B cell (primary cell): ENCODE data around the gene TTC27. TPM values are rescaled to one million over a fixed set of nuclear protein-coding genes. Genes with fewer than 3 reads are reported as not detected.

Source experiments
- ATAC-seq: fragments of 200-7000 bp; cut with Tn5 transposase; one replicate; pipeline ENCODE4 v1.10.0; 2021; ENCODE audit warnings: low read depth, mild to moderate bottlenecking, moderate number of reproducible peaks, moderate library complexity
- CTCF ChIA-PET: fragments of 350-600 bp; sonication (Branson Sonifier 250); formaldehyde crosslinking; loops from one replicate; lab custom pipeline; 2021; ENCODE audit warnings: antibody characterized with exemption, inconsistent platforms; lab: Charles Lee
- POLR2A ChIA-PET: fragments of 350-600 bp; sonication (Branson Sonifier 250); formaldehyde crosslinking; loops from one replicate; lab custom pipeline; 2021; ENCODE audit warnings: antibody characterized with exemption; lab: Charles Lee
- DNase-seq: peaks from one replicate; pipeline ENCODE4 v3.0.0; 2013
- H2AFZ ChIP-seq: 2 replicates; pipeline ENCODE4 v1.6.1; 2012; ENCODE audit warnings: mild to moderate bottlenecking, low read depth, low read length; ENCODE audit not compliant: insufficient read depth, poor library complexity, severe bottlenecking
- H3K27ac ChIP-seq, 2 donors: 1 replicate in 1 of 2; 2 replicates in 1 of 2; pipeline ENCODE4 v1.5.1; 2012 to 2013; ENCODE audit warnings: low read length in 2 of 2, mild to moderate bottlenecking in 2 of 2, moderate library complexity in 1 of 2
- H3K27me3 ChIP-seq, 4 experiments: fragments of 200-600 bp in 1 of 4; sonication (generic) in 1 of 4; replicated peaks in 1 of 4; 1 replicate in 2 of 4; 2 replicates in 2 of 4; pipeline versions ENCODE4 v1.6.1 to v1.7.0; 2013 to 2016; ENCODE audit warnings: low read length in 3 of 4, mild to moderate bottlenecking in 2 of 4, mixed read lengths in 1 of 4, moderate library complexity in 1 of 4; ENCODE audit not compliant: insufficient read depth in 4 of 4, control insufficient read depth in 3 of 4; ENCODE audit errors: control extremely low read depth in 1 of 4
- H3K36me3 ChIP-seq, 2 experiments: replicated peaks in 1 of 2; 1 replicate in 1 of 2; 2 replicates in 1 of 2; pipeline versions ENCODE4 v1.6.1 to v1.7.1; 2013; ENCODE audit warnings: low read length in 1 of 2; ENCODE audit not compliant: insufficient read depth in 2 of 2, control insufficient read depth in 1 of 2; ENCODE audit errors: control extremely low read depth in 1 of 2, extremely low read depth in 1 of 2
- H3K4me1 ChIP-seq, 2 donors: fragments of 200-600 bp in 1 of 2; sonication (generic) in 1 of 2; 1 replicate in 1 of 2; 2 replicates in 1 of 2; pipeline versions ENCODE4 v1.5.1 to v1.6.1; 2013 to 2017; ENCODE audit warnings: low read length in 2 of 2; ENCODE audit not compliant: control insufficient read depth in 2 of 2, insufficient read depth in 2 of 2
- H3K4me2 ChIP-seq: replicated peaks from 2 replicates; pipeline ENCODE3; 2012; ENCODE audit warnings: mild to moderate bottlenecking, low read depth, low read length; ENCODE audit not compliant: poor library complexity, severe bottlenecking
- H3K4me3 ChIP-seq, 5 experiments: fragments of 200-600 bp in 1 of 5; sonication (generic) in 1 of 5; 1 replicate in 3 of 5; 2 replicates in 2 of 5; pipeline versions ENCODE4 v1.5.1 to v1.7.0; 2011 to 2016; ENCODE audit warnings: low read length in 4 of 5, mild to moderate bottlenecking in 4 of 5, low read depth in 2 of 5, control low read depth in 1 of 5, moderate library complexity in 1 of 5; ENCODE audit not compliant: insufficient read depth in 1 of 5; ENCODE audit errors: control extremely low read depth in 1 of 5, extremely low read depth in 1 of 5
- H3K79me2 ChIP-seq: fragments of 200-600 bp; sonication (generic); one replicate; pipeline ENCODE4 v1.6.0; 2016; ENCODE audit warnings: low read length; ENCODE audit not compliant: control insufficient read depth, insufficient read depth
- H3K9ac ChIP-seq: fragments of 200-600 bp; sonication (generic); 2 replicates; pipeline ENCODE4 v1.6.1; 2017; ENCODE audit warnings: mild to moderate bottlenecking, low read length, moderate library complexity
- H3K9me3 ChIP-seq, 3 donors: one replicate each; pipeline versions ENCODE4 v1.6.1 to v1.7.1; 2013; ENCODE audit warnings: low read length in 2 of 3; ENCODE audit not compliant: control insufficient read depth in 2 of 3, insufficient read depth in 1 of 3; ENCODE audit errors: control extremely low read depth in 1 of 3
- H4K20me1 ChIP-seq: 2 replicates; pipeline ENCODE4 v1.6.0; 2012; ENCODE audit warnings: mild to moderate bottlenecking, low read length; ENCODE audit not compliant: insufficient read depth, control insufficient read depth, poor library complexity, severe bottlenecking
- H3K27ac Mint-ChIP-seq: one replicate; pipeline ENCODE4 v1.8.0; 2021; ENCODE audit warnings: mixed read lengths
- H3K27me3 Mint-ChIP-seq: one replicate; pipeline ENCODE4 v1.8.0; 2021; ENCODE audit warnings: mixed read lengths
- H3K4me1 Mint-ChIP-seq: one replicate; pipeline ENCODE4 v1.8.0; 2021; ENCODE audit warnings: mixed read lengths
- H3K4me3 Mint-ChIP-seq: one replicate; pipeline ENCODE4 v1.8.0; 2021; ENCODE audit warnings: mixed read lengths
- H3K9me3 Mint-ChIP-seq: one replicate; pipeline ENCODE4 v1.8.0; 2022; ENCODE audit warnings: mixed read lengths; ENCODE audit not compliant: insufficient read depth
- CTCF ChIP-seq: fragments of 200-600 bp; IDR thresholded peaks from one replicate; pipeline ENCODE4 v1.8.0; 2022; ENCODE audit warnings: antibody characterized with exemption, mild to moderate bottlenecking
- EZH2 ChIP-seq: IDR thresholded peaks from 2 replicates; pipeline ENCODE4 v1.6.1; 2012; ENCODE audit warnings: borderline replicate concordance, low read depth, mild to moderate bottlenecking, moderate library complexity, low read length; ENCODE audit not compliant: insufficient read depth, poor library complexity, severe bottlenecking
- WGBS: methylation state at CpG from one replicate; pipeline ENCODE4 v1.1.5; 2013; ENCODE audit warnings: missing lambda C conversion rate; ENCODE audit not compliant: insufficient coverage; 5-methylcytosine and 5-hydroxymethylcytosine counted together
- intact Hi-C: fragments of 100-400 bp; cut with micrococcal nuclease; formaldehyde crosslinking; loops from one replicate; pipeline ENCODE4 v1.10.0; 2022
- polyA plus RNA-seq: library from polyadenylated mRNA; depleted of rRNA; stranded (reverse); fragments of >200 nt; gene quantifications from 2 replicates; pipeline ENCODE4 v1.2.3, GENCODE V29; 2012
- total RNA-seq, 2 donors: library from RNA; stranded (reverse); fragments of 120-200 nt in 1 of 2; gene quantifications; 1 replicate in 1 of 2; 2 replicates in 1 of 2; pipeline versions ENCODE4 v1.2.3 to v1.2.4, GENCODE V29; 2013 to 2022

The TTC27 gene
- total and polyA plus RNA-seq, 2 donors (not counting 1 experiment from before 2014, with no cell fraction given): 22.7 to 28.5 TPM

- TF ChIP-seq CTCF: no peak
- no peak for TF ChIP-seq EZH2
- WGBS: 100% methylated on average over 1 of the region's 1 CpG
- Histone ChIP-seq H3K36me3 (peaks cover 0 to 8% of the 10 kb centered on the region in 2 experiments), H4K20me1 (no peaks in the 10 kb centered on the region), H3K4me2 (no peak overlapping the region), H2AFZ (no peak overlapping the region), H3K4me3 (no peak overlapping the region), H3K9me3 (no peaks in the 10 kb centered on the region), H3K27ac (no peak overlapping the region), H3K79me2 (no peaks in the 10 kb centered on the region), H3K4me1 (no peaks in the 10 kb centered on the region), H3K27me3 (no peaks in the 10 kb centered on the region), H3K9ac (no peak overlapping the region)
- Mint-ChIP-seq H3K27me3 (no peaks in the 10 kb centered on the region), H3K9me3 (peaks cover 3% of the 10 kb centered on the region), H3K27ac (no peak overlapping the region), H3K4me1 (peaks cover 11% of the 10 kb centered on the region), H3K4me3 (no peak overlapping the region)
- POLR2A ChIA-PET: no interaction called here
- ATAC-seq: no peak
- CTCF ChIA-PET: no interaction called here
- intact Hi-C loops: no loop called here
- DNase-seq: no peak
These were observed 88.1 kb downstream of the TTC27 start for GRCh38 chr2:32715981-32716380.

DNA sequence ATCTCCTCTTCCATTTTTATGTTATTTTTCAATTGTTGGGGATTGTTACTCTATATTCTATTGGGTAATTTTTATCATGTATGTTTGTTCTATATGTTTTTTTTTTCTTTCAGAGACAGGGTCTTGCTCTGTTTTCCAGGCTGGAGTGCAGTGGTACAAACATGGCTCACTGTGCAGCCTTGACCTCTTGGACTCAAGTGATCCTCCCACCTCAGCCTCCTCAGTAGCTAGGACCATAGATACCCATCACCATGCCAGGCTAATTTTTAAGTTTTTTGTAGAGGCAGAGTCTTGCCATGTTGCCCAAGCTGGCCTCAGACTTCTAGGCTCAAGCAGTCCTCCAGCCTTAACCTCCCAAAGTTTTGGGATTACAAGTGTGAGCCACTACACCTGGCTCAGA lies 88.7 kb downstream of the TTC27 start:
- Mint-ChIP-seq H3K27ac (no peak overlapping the region), H3K27me3 (no peaks in the 10 kb centered on the region), H3K4me3 (no peak overlapping the region), H3K4me1 (peaks cover 11% of the 10 kb centered on the region), H3K9me3 (peaks cover 3% of the 10 kb centered on the region)
- no peak overlapping the region for H2AFZ ChIP-seq
- no peaks in the 10 kb centered on the region for H4K20me1 ChIP-seq
- no peak overlapping the region for H3K4me3 ChIP-seq
- DNase-seq (no peak), ATAC-seq (no peak)
- H3K36me3 ChIP-seq: peaks cover 0 to 8% of the 10 kb centered on the region in 2 experiments
- intact Hi-C loops: no loop called here
- no peaks in the 10 kb centered on the region for H3K79me2 ChIP-seq
- H3K9ac ChIP-seq: no peak overlapping the region
- ChIA-PET POLR2A (interaction anchor here (0.7 kb wide), 1 partner anchor 10 kb away, joined by 3 read pairs; no protein-coding TSS in a partner anchor), CTCF (interaction anchor here (0.6 kb wide), 1 partner anchor 562 kb away, joined by 3 read pairs; no protein-coding TSS in a partner anchor)
- H3K4me2 ChIP-seq: no peak overlapping the region
- no peaks in the 10 kb centered on the region for H3K9me3 ChIP-seq
- no peak overlapping the region for H3K27ac ChIP-seq
- H3K4me1 ChIP-seq: no peaks in the 10 kb centered on the region
- H3K27me3 ChIP-seq: no peaks in the 10 kb centered on the region
- no peak for TF ChIP-seq EZH2
- TF ChIP-seq CTCF: no peak
